GM23338 (cell line): Measurements from ENCODE around the gene ATP8A1. TPM values are rescaled to one million over a fixed set of nuclear protein-coding genes. Genes with fewer than 3 reads are reported as not detected.
"Not testable (repeated sequence)": the region's sequence is repeated elsewhere in the genome, so short reads cannot be mapped to it uniquely, and the experiment has no call there.

Experiments used
- ATAC-seq: fragments of 200-7000 bp; cut with Tn5 transposase; 3 replicates; pipeline ENCODE4 v1.9.1; 2020
- DNase-seq: peaks from one replicate; pipeline ENCODE4 v3.0.0-alpha.2; 2015; ENCODE audit warnings: low spot score
- H2AFZ ChIP-seq: fragments of 200-600 bp; sonication (generic); 2 replicates; pipeline ENCODE4 v1.8.0; 2016; ENCODE audit warnings: antibody characterized with exemption, mild to moderate bottlenecking, moderate library complexity
- H3F3A ChIP-seq: fragments of 200-600 bp; sonication (generic); replicated peaks from 2 replicates; pipeline ENCODE4 v1.8.0; 2017; ENCODE audit warnings: antibody characterized with exemption, mixed run types, low read depth
- H3K27ac ChIP-seq: fragments of 200-600 bp; sonication (generic); 2 replicates; pipeline ENCODE4 v1.6.1; 2016; ENCODE audit warnings: low read depth
- H3K27me3 ChIP-seq: fragments of 200-600 bp; sonication (generic); 2 replicates; pipeline ENCODE4 v1.8.0; 2016; ENCODE audit warnings: mild to moderate bottlenecking, mixed run types, moderate library complexity; ENCODE audit not compliant: insufficient read depth
- H3K36me3 ChIP-seq: fragments of 200-600 bp; sonication (generic); 2 replicates; pipeline ENCODE4 v1.8.0; 2016; ENCODE audit warnings: mild to moderate bottlenecking; ENCODE audit not compliant: insufficient read depth
- H3K4me1 ChIP-seq: fragments of 200-600 bp; sonication (generic); 2 replicates; pipeline ENCODE4 v1.8.0; 2016; ENCODE audit warnings: mild to moderate bottlenecking, moderate library complexity; ENCODE audit not compliant: insufficient read depth
- H3K4me2 ChIP-seq: fragments of 200-600 bp; sonication (generic); 2 replicates; pipeline ENCODE4 v1.7.1; 2017; ENCODE audit warnings: mixed run types
- H3K4me3 ChIP-seq: fragments of 200-600 bp; sonication (generic); 2 replicates; pipeline ENCODE4 v1.6.1; 2016; ENCODE audit warnings: mixed run types
- H3K79me2 ChIP-seq: fragments of 200-600 bp; sonication (generic); replicated peaks from 2 replicates; pipeline ENCODE4 v1.8.0; 2017; ENCODE audit warnings: mild to moderate bottlenecking; ENCODE audit not compliant: insufficient read depth
- H3K9me2 ChIP-seq: fragments of 200-600 bp; sonication (generic); 2 replicates; pipeline ENCODE4 v1.8.0; 2017; ENCODE audit not compliant: insufficient read depth
- H4K20me1 ChIP-seq: fragments of 200-600 bp; sonication (generic); replicated peaks from 2 replicates; pipeline ENCODE4 v1.8.0; 2017; ENCODE audit warnings: mild to moderate bottlenecking; ENCODE audit not compliant: insufficient read depth
- H3K27ac Mint-ChIP-seq: 2 replicates; pipeline ENCODE4 v1.8.0; 2020; ENCODE audit warnings: inconsistent platforms, mild to moderate bottlenecking, moderate library complexity, mixed read lengths
- H3K27me3 Mint-ChIP-seq: 3 replicates; pipeline ENCODE4 v1.8.0; 2022; ENCODE audit warnings: low read depth, mild to moderate bottlenecking, moderate library complexity, mixed read lengths, inconsistent platforms; ENCODE audit not compliant: insufficient read depth, poor library complexity
- H3K36me3 Mint-ChIP-seq: 3 replicates; pipeline ENCODE4 v1.8.0; 2021; ENCODE audit warnings: low read depth, mild to moderate bottlenecking, inconsistent platforms, moderate library complexity, mixed read lengths
- H3K4me1 Mint-ChIP-seq: 3 replicates; pipeline ENCODE4 v1.8.0; 2020; ENCODE audit warnings: mild to moderate bottlenecking, inconsistent platforms, mixed read lengths
- H3K4me3 Mint-ChIP-seq: 3 replicates; pipeline ENCODE4 v1.8.0; 2021; ENCODE audit warnings: moderate library complexity, mild to moderate bottlenecking, inconsistent platforms, mixed read lengths
- H3K9me3 Mint-ChIP-seq: 3 replicates; pipeline ENCODE4 v1.8.0; 2020; ENCODE audit warnings: moderate library complexity, mild to moderate bottlenecking, inconsistent platforms, mixed read lengths
- EZH2 ChIP-seq: fragments of 200-600 bp; sonication (generic); IDR thresholded peaks from one replicate; pipeline ENCODE4 v1.8.0; 2017; ENCODE audit warnings: antibody characterized with exemption, mild to moderate bottlenecking, low read depth; ENCODE audit not compliant: unreplicated experiment
- JUNB ChIP-seq: IDR thresholded peaks from one replicate; pipeline ENCODE4 v1.6.1; 2016; ENCODE audit warnings: antibody characterized with exemption; ENCODE audit not compliant: unreplicated experiment
- NANOG ChIP-seq: IDR thresholded peaks from 2 replicates; pipeline ENCODE4 v1.6.1; 2016; ENCODE audit warnings: antibody characterized with exemption, borderline replicate concordance
- STAT1 ChIP-seq: IDR thresholded peaks from one replicate; pipeline ENCODE4 v1.6.1; 2016; ENCODE audit warnings: antibody characterized with exemption; ENCODE audit not compliant: unreplicated experiment
- ZNF114 ChIP-seq: fragments of 250-450 bp; sonication (Bioruptor Pico); IDR thresholded peaks from 2 replicates; pipeline ENCODE4 v1.5.0; 2020; ENCODE audit warnings: mild to moderate bottlenecking, moderate library complexity
- ZNF331 ChIP-seq: fragments of 250-450 bp; sonication (Bioruptor Pico); IDR thresholded peaks from 2 replicates; pipeline ENCODE4 v1.5.0; 2020; ENCODE audit warnings: low read depth, mild to moderate bottlenecking, moderate library complexity
- polyA plus RNA-seq: library from polyadenylated mRNA; unstranded; fragments of >200 nt; fragmentation: Nextera tagmentation; extraction: Ambion mirVana; gene quantifications from 2 replicates; pipeline ENCODE4 v1.2.1, GENCODE V29; 2016
- total RNA-seq: library from RNA; depleted of rRNA; stranded (reverse); fragments of >200 nt; shearing (Covaris generic); gene quantifications from 2 replicates; pipeline ENCODE4 v1.2.3, GENCODE V29; 2014
- TF ChIP-seq, protein P1 (sequence below), 2 experiments: fragments of 200-600 bp in 1 of 2; sonication (generic) in 1 of 2; conservative IDR thresholded peaks; 2 replicates each; pipeline versions ENCODE4 v1.5.1 to v1.6.1; 2016 to 2017; ENCODE audit warnings: antibody characterized with exemption in 2 of 2, low read depth in 2 of 2, mild to moderate bottlenecking in 2 of 2, moderate library complexity in 1 of 2
- TF ChIP-seq, protein P2 (sequence below): fragments of 250-450 bp; sonication (Bioruptor Pico); IDR thresholded peaks from 2 replicates; pipeline ENCODE4 v1.5.0; 2020; ENCODE audit warnings: mild to moderate bottlenecking, moderate library complexity
- TF ChIP-seq, protein P3 (sequence below): IDR thresholded peaks from 2 replicates; pipeline ENCODE4 v1.6.1; 2016; ENCODE audit warnings: antibody characterized with exemption

Gene ATP8A1
- total and polyA plus RNA-seq, 2 experiments from 2014 or later = 6.8 to 66.3 TPM

GRCh38 chr4:42467777-42468176, 189.1 kb downstream of the ATP8A1 start:
- Mint-ChIP-seq H3K4me1 (peaks cover 21% of the 10 kb centered on the region), H3K27ac (0 out of 2 replicates have a peak overlapping the region, but pooled peaks have one; percentile 2), H3K36me3 (peaks cover 11% of the 10 kb centered on the region)
- H3K27me3 ChIP-seq, H3K79me2 ChIP-seq, H3F3A ChIP-seq, ATAC-seq, H3K27me3 Mint-ChIP-seq, H3K36me3 ChIP-seq, DNase-seq, H3K4me3 Mint-ChIP-seq, H3K9me3 Mint-ChIP-seq, H2AFZ ChIP-seq, H3K4me3 ChIP-seq, H4K20me1 ChIP-seq, H3K9me2 ChIP-seq, H3K27ac ChIP-seq: not testable (repeated sequence)
- Histone ChIP-seq H3K4me1 (peaks cover 11% of the 10 kb centered on the region; the same call in 1 of the 2 replicates), H3K4me2 (peak overlapping the region; percentile 59)

- Mint-ChIP-seq H3K4me3 (no peak overlapping the region), H3K27ac (no peak overlapping the region), H3K27me3 (peaks cover 2% of the 10 kb centered on the region), H3K36me3 (peaks cover 24% of the 10 kb centered on the region), H3K9me3 (peaks cover 2% of the 10 kb centered on the region; the same call in 2 of the 3 replicates), H3K4me1 (peaks cover 21% of the 10 kb centered on the region)
- Histone ChIP-seq H3K79me2 (no peaks in the 10 kb centered on the region), H3K4me3 (no peak overlapping the region), H2AFZ (no peak overlapping the region), H3K4me2 (no peak overlapping the region), H3K36me3 (no peaks in the 10 kb centered on the region), H3K9me2 (no peaks in the 10 kb centered on the region), H3F3A (no peaks in the 10 kb centered on the region), H3K4me1 (peaks cover 11% of the 10 kb centered on the region; the same call in 1 of the 2 replicates), H3K27me3 (no peaks in the 10 kb centered on the region), H4K20me1 (no peaks in the 10 kb centered on the region), H3K27ac (no peak overlapping the region)
- no peak for DNase-seq
- ATAC-seq = no peak
- TF ChIP-seq ZNF114 (no peak), ZNF331 (no peak), STAT1 (no peak), EZH2 (no peak), JUNB (no peak), NANOG (no peak)
- TF ChIP-seq, protein P1, sequence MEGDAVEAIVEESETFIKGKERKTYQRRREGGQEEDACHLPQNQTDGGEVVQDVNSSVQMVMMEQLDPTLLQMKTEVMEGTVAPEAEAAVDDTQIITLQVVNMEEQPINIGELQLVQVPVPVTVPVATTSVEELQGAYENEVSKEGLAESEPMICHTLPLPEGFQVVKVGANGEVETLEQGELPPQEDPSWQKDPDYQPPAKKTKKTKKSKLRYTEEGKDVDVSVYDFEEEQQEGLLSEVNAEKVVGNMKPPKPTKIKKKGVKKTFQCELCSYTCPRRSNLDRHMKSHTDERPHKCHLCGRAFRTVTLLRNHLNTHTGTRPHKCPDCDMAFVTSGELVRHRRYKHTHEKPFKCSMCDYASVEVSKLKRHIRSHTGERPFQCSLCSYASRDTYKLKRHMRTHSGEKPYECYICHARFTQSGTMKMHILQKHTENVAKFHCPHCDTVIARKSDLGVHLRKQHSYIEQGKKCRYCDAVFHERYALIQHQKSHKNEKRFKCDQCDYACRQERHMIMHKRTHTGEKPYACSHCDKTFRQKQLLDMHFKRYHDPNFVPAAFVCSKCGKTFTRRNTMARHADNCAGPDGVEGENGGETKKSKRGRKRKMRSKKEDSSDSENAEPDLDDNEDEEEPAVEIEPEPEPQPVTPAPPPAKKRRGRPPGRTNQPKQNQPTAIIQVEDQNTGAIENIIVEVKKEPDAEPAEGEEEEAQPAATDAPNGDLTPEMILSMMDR (conservative IDR thresholded peaks at IDR 0.05; ENCODE audit: low read depth in 2 of 2) = no peak
- TF ChIP-seq, protein P2, sequence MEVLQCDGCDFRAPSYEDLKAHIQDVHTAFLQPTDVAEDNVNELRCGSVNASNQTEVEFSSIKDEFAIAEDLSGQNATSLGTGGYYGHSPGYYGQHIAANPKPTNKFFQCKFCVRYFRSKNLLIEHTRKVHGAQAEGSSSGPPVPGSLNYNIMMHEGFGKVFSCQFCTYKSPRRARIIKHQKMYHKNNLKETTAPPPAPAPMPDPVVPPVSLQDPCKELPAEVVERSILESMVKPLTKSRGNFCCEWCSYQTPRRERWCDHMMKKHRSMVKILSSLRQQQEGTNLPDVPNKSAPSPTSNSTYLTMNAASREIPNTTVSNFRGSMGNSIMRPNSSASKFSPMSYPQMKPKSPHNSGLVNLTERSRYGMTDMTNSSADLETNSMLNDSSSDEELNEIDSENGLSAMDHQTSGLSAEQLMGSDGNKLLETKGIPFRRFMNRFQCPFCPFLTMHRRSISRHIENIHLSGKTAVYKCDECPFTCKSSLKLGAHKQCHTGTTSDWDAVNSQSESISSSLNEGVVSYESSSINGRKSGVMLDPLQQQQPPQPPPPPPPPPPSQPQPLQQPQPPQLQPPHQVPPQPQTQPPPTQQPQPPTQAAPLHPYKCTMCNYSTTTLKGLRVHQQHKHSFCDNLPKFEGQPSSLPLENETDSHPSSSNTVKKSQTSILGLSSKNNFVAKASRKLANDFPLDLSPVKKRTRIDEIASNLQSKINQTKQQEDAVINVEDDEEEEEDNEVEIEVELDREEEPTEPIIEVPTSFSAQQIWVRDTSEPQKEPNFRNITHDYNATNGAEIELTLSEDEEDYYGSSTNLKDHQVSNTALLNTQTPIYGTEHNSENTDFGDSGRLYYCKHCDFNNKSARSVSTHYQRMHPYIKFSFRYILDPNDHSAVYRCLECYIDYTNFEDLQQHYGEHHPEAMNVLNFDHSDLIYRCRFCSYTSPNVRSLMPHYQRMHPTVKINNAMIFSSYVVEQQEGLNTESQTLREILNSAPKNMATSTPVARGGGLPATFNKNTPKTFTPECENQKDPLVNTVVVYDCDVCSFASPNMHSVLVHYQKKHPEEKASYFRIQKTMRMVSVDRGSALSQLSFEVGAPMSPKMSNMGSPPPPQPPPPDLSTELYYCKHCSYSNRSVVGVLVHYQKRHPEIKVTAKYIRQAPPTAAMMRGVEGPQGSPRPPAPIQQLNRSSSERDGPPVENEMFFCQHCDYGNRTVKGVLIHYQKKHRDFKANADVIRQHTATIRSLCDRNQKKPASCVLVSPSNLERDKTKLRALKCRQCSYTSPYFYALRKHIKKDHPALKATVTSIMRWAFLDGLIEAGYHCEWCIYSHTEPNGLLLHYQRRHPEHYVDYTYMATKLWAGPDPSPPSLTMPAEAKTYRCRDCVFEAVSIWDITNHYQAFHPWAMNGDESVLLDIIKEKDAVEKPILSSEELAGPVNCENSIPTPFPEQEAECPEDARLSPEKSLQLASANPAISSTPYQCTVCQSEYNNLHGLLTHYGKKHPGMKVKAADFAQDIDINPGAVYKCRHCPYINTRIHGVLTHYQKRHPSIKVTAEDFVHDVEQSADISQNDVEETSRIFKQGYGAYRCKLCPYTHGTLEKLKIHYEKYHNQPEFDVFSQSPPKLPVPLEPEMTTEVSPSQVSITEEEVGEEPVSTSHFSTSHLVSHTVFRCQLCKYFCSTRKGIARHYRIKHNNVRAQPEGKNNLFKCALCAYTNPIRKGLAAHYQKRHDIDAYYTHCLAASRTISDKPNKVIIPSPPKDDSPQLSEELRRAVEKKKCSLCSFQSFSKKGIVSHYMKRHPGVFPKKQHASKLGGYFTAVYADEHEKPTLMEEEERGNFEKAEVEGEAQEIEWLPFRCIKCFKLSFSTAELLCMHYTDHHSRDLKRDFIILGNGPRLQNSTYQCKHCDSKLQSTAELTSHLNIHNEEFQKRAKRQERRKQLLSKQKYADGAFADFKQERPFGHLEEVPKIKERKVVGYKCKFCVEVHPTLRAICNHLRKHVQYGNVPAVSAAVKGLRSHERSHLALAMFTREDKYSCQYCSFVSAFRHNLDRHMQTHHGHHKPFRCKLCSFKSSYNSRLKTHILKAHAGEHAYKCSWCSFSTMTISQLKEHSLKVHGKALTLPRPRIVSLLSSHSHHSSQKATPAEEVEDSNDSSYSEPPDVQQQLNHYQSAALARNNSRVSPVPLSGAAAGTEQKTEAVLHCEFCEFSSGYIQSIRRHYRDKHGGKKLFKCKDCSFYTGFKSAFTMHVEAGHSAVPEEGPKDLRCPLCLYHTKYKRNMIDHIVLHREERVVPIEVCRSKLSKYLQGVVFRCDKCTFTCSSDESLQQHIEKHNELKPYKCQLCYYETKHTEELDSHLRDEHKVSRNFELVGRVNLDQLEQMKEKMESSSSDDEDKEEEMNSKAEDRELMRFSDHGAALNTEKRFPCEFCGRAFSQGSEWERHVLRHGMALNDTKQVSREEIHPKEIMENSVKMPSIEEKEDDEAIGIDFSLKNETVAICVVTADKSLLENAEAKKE (CRISPR knock-in tag) = no peak
- TF ChIP-seq, protein P3, sequence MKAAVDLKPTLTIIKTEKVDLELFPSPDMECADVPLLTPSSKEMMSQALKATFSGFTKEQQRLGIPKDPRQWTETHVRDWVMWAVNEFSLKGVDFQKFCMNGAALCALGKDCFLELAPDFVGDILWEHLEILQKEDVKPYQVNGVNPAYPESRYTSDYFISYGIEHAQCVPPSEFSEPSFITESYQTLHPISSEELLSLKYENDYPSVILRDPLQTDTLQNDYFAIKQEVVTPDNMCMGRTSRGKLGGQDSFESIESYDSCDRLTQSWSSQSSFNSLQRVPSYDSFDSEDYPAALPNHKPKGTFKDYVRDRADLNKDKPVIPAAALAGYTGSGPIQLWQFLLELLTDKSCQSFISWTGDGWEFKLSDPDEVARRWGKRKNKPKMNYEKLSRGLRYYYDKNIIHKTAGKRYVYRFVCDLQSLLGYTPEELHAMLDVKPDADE = no peak
These were observed 190.5 kb downstream of the ATP8A1 start for GRCh38 chr4:42466273-42466844.
